DMS79 (cell line): ENCODE measurements around the gene RTN4.
A peak's percentile ranks its signal among the peaks of the same experiment; 100 is the strongest.
"Not testable (repeated sequence)": the region's sequence is repeated elsewhere in the genome, so short reads cannot be mapped to it uniquely, and the experiment has no call there.

Experiments used
- DNase-seq: peaks from one replicate; lab custom pipeline; 2025; lab: John Stamatoyannopoulos, UW

RTN4 gene

GRCh38 chr2:55073000-55073983 is 23.0 kb upstream of the RTN4 start:
- no peak for DNase-seq

- DNase-seq: no peak
These were observed 13.6 kb upstream of the RTN4 start for GRCh38 chr2:55063713-55064323.

GRCh38 chr2:55063226-55063625 is 13.0 kb upstream of the RTN4 start:
- DNase-seq: no peak

- DNase-seq: no peak
These were observed 12.5 kb upstream of the RTN4 start for GRCh38 chr2:55062754-55063153.

GRCh38 chr2:55061523-55062344 is 11.5 kb upstream of the RTN4 start:
- peak; percentile 95 for DNase-seq

- no peak for DNase-seq
These were observed 9.5 kb upstream of the RTN4 start for GRCh38 chr2:55059793-55060192.

- DNase-seq: no peak
These were observed 7.2 kb upstream of the RTN4 start for GRCh38 chr2:55057474-55057873.

- DNase-seq: no peak
These were observed 5.8 kb upstream of the RTN4 start for GRCh38 chr2:55056024-55056521.

- DNase-seq: no peak
These were observed 4.0 kb upstream of the RTN4 start for GRCh38 chr2:55054106-55054875.

- DNase-seq: not testable (repeated sequence)
These were observed 3.0 kb upstream of the RTN4 start for GRCh38 chr2:55053225-55053624.

- DNase-seq: no peak
These were observed 2.1 kb upstream of the RTN4 start for GRCh38 chr2:55052129-55053061.

GRCh38 chr2:55051026-55051866 is 995 bp upstream of the RTN4 start:
- DNase-seq: peak; percentile 42

GRCh38 chr2:55049821-55050099 is 491 bp downstream of the RTN4 start:
- no peak for DNase-seq

- DNase-seq: peak; percentile 56
These were observed 1.0 kb downstream of the RTN4 start for GRCh38 chr2:55049043-55049820.

GRCh38 chr2:55048508-55049042 is 1.7 kb downstream of the RTN4 start:
- no peak for DNase-seq

- DNase-seq: no peak
These were observed 2.5 kb downstream of the RTN4 start for GRCh38 chr2:55047677-55048299.

- DNase-seq: peak; percentile 84
These were observed 4.5 kb downstream of the RTN4 start for GRCh38 chr2:55045780-55046179.

GRCh38 chr2:55043841-55044240 is 6.4 kb downstream of the RTN4 start:
- no peak for DNase-seq
